IPS-18a (cell line): Measurements from ENCODE around the gene CRISP2.
"Not testable (repeated sequence)": the region's sequence is repeated elsewhere in the genome, so short reads cannot be mapped to it uniquely, and the experiment has no call there.

Source experiments
- H3K27ac ChIP-seq: one replicate; pipeline ENCODE4 v1.5.1; 2013; ENCODE audit warnings: low read length
- H3K27me3 ChIP-seq: one replicate; pipeline ENCODE4 v1.6.1; 2013; ENCODE audit warnings: mild to moderate bottlenecking, low read length; ENCODE audit not compliant: control insufficient read depth, insufficient read depth
- H3K36me3 ChIP-seq: one replicate; pipeline ENCODE4 v1.6.1; 2013; ENCODE audit warnings: low read depth, low read length; ENCODE audit not compliant: control insufficient read depth
- H3K4me1 ChIP-seq: one replicate; pipeline ENCODE4 v1.6.1; 2013; ENCODE audit warnings: low read depth, low read length; ENCODE audit not compliant: control insufficient read depth
- H3K4me3 ChIP-seq: one replicate; pipeline ENCODE4 v1.5.1; 2013; ENCODE audit warnings: low read length
- H3K9ac ChIP-seq: one replicate; pipeline ENCODE4 v1.6.1; 2013; ENCODE audit warnings: mild to moderate bottlenecking, low read length, moderate library complexity
- H3K9me3 ChIP-seq: one replicate; pipeline ENCODE4 v1.6.1; 2013; ENCODE audit warnings: low read depth, low read length; ENCODE audit not compliant: control insufficient read depth

The CRISP2 gene, protein sequence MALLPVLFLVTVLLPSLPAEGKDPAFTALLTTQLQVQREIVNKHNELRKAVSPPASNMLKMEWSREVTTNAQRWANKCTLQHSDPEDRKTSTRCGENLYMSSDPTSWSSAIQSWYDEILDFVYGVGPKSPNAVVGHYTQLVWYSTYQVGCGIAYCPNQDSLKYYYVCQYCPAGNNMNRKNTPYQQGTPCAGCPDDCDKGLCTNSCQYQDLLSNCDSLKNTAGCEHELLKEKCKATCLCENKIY

DNA sequence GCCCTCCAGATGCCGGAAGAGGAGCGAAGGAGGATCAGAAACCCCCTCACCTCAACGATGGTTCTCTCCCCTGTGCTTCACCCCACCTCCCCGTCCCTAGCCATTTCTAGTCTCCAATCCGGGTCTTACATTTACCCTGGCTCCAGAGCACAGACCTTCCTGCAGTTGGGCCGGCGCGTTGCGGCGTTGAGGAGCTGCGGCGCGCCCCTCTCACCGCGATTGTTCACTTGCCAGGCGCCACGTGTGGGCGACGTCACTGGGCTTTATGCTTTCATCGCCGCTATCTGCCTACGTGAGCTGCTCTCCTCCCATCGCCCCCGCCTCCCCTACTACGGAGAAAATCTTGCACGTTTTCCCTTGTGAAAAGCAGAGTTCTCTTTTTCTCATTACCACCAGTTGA lies at the start of gene CRISP2:
Gene CRISP2, minus strand, starts transcription at position 198 of the 400 bp plus-strand sequence. CDS start 4,347 bp downstream, outside the sequence.
- Histone ChIP-seq H3K9me3 (no peaks in the 10 kb centered on the region), H3K9ac (no peak within 1 kb of the TSS), H3K36me3 (no peaks in the 10 kb centered on the region), H3K4me3 (no peak within 1 kb of the TSS), H3K27ac (no peak within 1 kb of the TSS), H3K4me1 (no peaks in the 10 kb centered on the region), H3K27me3 (no peaks in the 10 kb centered on the region)

DNA sequence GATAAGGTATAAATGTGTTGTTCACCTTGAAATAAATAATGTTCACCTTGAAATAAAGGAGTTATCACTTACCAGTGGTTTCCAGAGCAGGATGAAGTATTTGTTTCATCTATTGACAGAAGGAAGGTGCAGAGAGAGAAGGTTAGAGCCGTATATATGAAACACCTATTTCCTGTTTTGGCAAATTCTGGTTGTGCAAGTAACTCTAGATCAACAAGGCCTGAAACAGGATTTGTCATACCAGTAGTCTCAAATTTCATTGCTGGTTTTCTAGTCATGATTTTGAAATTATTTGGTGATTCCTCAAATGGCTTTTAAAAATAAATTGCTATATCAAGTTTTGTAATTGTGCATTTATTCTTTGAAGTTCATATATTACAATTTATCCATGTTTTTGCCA lies 30.9 kb upstream of the CRISP2 start, which contains the start of gene CRISP3:
Gene CRISP3, minus strand, starts transcription at position 130 of the 400 bp plus-strand sequence. Its CDS starts 21 bp downstream, at position 109.
- H3K27me3 ChIP-seq, result no peaks in the 10 kb centered on the region
- no peak within 1 kb of the TSS for H3K27ac ChIP-seq
- no peak within 1 kb of the TSS for H3K4me3 ChIP-seq
- no peaks in the 10 kb centered on the region for H3K9me3 ChIP-seq
- H3K4me1 ChIP-seq, result no peaks in the 10 kb centered on the region
- no peak within 1 kb of the TSS for H3K9ac ChIP-seq
- H3K36me3 ChIP-seq, result no peaks in the 10 kb centered on the region

DNA sequence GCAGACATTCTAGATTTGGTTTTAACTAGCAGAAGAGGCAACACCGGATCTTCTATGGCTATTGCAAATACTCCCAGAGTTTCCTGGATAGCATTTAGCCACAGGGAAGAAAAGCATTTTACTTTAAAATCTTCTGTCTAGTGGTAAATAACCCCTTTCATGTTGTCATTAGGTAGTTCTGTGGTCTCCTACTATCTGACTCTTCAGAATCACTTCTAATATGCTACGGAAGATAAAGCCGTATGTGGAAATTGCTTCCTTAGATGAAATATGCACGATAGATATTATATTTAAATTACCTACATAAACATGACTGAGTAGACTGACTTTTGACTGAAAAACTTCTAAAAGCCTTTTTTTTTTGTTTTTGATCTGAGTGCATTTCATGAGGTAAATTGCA lies 30.1 kb upstream of the CRISP2 start:
- Histone ChIP-seq H3K9me3 (no peaks in the 10 kb centered on the region), H3K4me1 (no peaks in the 10 kb centered on the region), H3K27me3 (no peaks in the 10 kb centered on the region), H3K36me3 (no peaks in the 10 kb centered on the region), H3K4me3 (no peak overlapping the region), H3K27ac (no peak overlapping the region), H3K9ac (no peak overlapping the region)

DNA sequence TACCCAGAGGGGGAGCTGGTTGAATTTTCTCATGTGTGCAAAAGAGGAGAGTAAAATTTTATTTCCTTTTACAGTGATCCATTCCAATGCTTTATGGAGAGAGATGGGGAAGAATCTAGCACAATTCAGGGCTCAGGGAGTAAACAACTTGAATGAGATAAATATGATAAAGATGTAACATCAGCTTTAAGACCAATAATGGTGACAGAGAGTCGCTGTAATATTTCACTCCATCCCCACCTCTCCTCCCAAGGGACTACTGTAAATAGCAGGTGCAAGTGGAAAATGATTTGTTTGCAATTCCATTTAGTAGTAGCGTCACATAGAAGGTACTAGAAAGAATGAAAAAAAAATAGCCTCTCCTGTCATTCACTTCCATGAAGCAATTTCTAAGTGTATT lies 26.1 kb upstream of the CRISP2 start:
- H3K36me3 ChIP-seq, result no peaks in the 10 kb centered on the region
- no peaks in the 10 kb centered on the region for H3K4me1 ChIP-seq
- no peak overlapping the region for H3K4me3 ChIP-seq
- H3K9me3 ChIP-seq, result no peaks in the 10 kb centered on the region
- no peak overlapping the region for H3K9ac ChIP-seq
- H3K27me3 ChIP-seq, result no peaks in the 10 kb centered on the region
- H3K27ac ChIP-seq, result no peak overlapping the region

DNA sequence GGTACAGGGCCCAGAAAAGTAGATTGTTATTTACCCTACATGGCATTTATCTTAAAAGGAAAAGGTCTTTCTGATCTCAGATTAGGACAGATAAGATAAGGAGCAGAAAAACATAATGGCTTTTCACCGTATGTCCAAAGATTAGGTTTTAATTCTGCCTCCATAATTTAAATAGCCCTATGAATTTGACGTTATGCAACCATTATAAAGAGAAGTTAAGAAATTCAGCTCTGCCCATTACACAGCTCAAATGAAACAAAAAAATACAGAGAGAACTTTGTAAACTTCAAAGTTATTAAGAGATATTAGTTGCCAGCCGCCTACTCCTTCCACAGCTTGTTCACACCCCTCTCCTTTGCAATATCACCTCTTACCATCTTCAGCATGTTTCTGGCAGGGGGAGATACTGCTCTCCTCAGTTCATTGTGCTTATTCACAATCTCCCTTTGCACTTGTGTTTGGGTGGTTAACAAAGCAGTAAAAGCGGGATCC lies 22.7 kb upstream of the CRISP2 start:
- Histone ChIP-seq H3K4me3 (no peak overlapping the region), H3K27ac (no peak overlapping the region), H3K36me3 (no peaks in the 10 kb centered on the region), H3K9ac (no peak overlapping the region), H3K4me1 (no peaks in the 10 kb centered on the region), H3K9me3 (no peaks in the 10 kb centered on the region), H3K27me3 (no peaks in the 10 kb centered on the region)

DNA sequence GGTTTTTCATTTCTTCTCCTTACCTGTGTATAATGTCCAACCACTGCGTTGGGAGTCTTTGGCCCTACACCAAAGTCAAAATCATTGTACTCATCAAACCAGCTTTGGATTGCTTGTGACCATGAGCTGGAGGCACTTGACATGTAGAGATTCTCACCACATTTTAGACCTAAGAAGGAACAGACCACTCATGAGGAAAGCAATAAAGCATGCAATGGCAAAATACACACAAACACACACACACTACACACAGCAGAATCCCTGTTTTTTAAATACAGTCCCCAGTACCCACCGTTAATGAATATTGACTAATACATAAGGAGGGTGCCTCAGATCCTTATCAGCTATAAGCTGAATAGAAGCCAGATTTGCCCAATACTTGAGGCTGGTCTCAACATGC lies 20.3 kb upstream of the CRISP2 start:
- no peaks in the 10 kb centered on the region for H3K27me3 ChIP-seq
- no peak overlapping the region for H3K9ac ChIP-seq
- H3K27ac ChIP-seq, result no peak overlapping the region
- H3K9me3 ChIP-seq, result no peaks in the 10 kb centered on the region
- no peaks in the 10 kb centered on the region for H3K4me1 ChIP-seq
- no peak overlapping the region for H3K4me3 ChIP-seq
- H3K36me3 ChIP-seq, result no peaks in the 10 kb centered on the region

DNA sequence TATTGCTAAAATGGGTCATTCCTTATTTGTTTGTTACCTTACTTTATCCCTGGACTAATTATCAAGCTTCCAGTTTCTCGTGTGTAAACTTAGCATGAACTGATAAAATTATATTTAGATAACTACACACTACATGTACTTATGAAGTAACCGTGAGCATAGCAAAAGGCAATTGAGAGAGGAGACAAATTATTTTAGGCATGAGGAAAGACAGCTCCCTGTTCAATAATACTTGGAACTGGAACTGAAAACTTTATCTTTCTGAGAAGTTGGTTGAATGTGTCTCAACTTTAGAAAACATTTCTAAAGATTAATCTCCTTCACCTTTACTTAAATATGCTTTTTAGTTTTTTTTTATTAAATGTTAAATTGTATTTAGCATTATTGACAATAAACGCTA lies 19.4 kb upstream of the CRISP2 start:
- H3K36me3 ChIP-seq, result no peaks in the 10 kb centered on the region
- no peaks in the 10 kb centered on the region for H3K27me3 ChIP-seq
- no peaks in the 10 kb centered on the region for H3K9me3 ChIP-seq
- no peaks in the 10 kb centered on the region for H3K4me1 ChIP-seq
- no peak overlapping the region for H3K9ac ChIP-seq
- no peak overlapping the region for H3K27ac ChIP-seq
- no peak overlapping the region for H3K4me3 ChIP-seq

DNA sequence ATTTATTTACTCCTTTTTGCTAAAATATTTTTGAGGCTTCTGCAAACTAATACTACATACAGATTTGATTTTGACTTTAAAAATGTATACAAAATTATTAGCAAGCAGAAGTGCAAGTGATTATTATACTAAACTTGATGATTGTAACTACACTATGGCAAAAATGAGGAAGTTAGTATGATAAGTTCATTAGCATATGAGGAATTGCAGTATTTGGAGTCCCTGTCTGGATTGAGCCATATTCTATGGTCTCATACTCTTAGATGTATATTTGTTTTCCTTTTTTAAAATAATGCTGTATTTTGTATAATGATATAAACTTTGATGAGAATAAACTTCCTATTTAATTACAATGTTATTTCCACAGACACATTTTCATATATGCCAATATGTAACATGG lies 16.9 kb upstream of the CRISP2 start:
- Histone ChIP-seq H3K27me3 (no peaks in the 10 kb centered on the region), H3K9ac (no peak overlapping the region), H3K4me1 (no peaks in the 10 kb centered on the region), H3K9me3 (no peaks in the 10 kb centered on the region), H3K27ac (no peak overlapping the region), H3K36me3 (no peaks in the 10 kb centered on the region), H3K4me3 (no peak overlapping the region)

DNA sequence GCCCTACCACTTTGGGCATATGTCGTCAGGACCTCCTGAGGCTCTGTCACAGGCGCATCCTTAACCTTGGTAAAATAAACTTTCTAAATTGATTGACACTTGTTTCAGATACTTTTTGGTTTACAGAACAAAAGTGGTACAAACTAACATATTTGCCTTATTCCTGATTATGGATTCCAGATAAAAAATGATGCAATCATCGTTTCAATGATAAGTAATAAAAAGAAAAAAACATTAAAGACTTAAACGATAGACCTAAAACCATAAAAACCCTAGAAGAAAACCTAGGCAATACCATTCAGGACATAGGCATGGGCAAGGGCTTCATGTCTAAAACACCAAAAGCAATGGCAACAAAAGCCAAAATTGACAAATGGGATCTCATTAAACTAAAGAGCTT lies 10.6 kb upstream of the CRISP2 start:
- not testable (repeated sequence) for H3K27me3 ChIP-seq, H3K36me3 ChIP-seq, H3K4me1 ChIP-seq, H3K27ac ChIP-seq, H3K4me3 ChIP-seq, H3K9me3 ChIP-seq, H3K9ac ChIP-seq

DNA sequence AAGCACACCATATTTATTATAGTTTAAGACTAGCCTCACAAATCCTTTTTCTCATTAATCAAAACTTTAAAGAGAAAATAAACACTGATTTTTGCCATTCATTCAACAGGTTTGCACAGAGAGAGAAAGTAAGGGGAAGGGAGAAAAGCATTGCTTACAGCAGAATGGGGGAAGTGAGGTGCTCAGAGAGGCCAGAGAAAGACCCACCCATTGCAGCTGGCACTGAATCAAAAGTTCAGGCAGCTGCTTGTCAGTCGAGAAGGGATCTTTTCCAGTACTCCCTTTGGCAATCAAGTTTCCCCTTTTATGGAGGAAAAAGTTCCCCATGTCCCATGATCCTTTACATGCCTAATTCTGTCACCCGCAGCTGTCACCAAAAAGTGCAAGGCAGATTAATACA lies 8.0 kb upstream of the CRISP2 start:
- H3K9ac ChIP-seq, result no peak overlapping the region
- no peaks in the 10 kb centered on the region for H3K36me3 ChIP-seq
- H3K9me3 ChIP-seq, result peaks cover 9% of the 10 kb centered on the region
- H3K4me1 ChIP-seq, result no peaks in the 10 kb centered on the region
- H3K27me3 ChIP-seq, result no peaks in the 10 kb centered on the region
- H3K4me3 ChIP-seq, result no peak overlapping the region
- no peak overlapping the region for H3K27ac ChIP-seq

DNA sequence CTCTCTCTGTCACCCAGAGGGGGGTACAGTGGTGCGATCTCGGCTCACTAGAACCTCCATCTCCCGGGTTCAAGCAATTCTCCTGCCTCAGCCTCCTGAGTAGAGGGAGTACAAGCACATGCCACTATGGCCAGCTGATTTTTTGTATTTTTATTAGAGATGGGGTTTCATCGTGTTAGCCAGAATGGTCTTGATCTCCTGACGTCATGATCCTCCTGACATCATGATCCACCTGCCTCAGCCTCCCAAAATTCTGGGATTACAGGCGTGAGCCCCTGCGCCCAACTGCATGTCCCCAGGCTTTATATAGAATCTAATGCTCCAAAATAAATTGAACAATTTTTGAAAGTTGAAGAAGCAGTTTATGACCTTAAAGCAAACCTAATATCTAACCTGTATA lies 7.0 kb upstream of the CRISP2 start:
- Histone ChIP-seq H3K36me3 (no peaks in the 10 kb centered on the region), H3K4me3 (no peak overlapping the region), H3K9ac (no peak overlapping the region), H3K27me3 (no peaks in the 10 kb centered on the region), H3K4me1 (no peaks in the 10 kb centered on the region), H3K9me3 (peaks cover 9% of the 10 kb centered on the region), H3K27ac (no peak overlapping the region)

DNA sequence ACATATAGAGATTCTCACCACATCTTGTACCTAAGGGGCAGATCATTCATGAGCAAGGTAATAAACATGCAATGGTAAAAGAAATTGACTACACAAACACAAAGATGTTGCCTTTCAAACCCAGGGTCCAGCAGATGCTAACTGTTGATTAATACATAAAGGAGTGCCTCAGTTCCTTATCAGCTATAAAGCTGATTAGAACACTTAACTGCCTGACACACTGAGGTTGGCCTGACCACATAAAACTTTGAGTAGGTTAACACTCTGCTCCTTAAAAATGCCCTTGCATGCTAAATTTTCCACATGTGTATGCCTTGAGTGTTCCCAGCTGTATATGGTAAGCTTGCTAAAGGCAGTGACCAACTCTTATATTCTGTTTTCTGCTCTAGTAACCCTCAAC lies 14.9 kb downstream of the CRISP2 start:
- Histone ChIP-seq H3K4me1 (no peaks in the 10 kb centered on the region), H3K27ac (no peak overlapping the region), H3K9ac (no peak overlapping the region), H3K4me3 (no peak overlapping the region), H3K27me3 (no peaks in the 10 kb centered on the region), H3K36me3 (no peaks in the 10 kb centered on the region), H3K9me3 (no peaks in the 10 kb centered on the region)
